ENCODE data around the gene ZNF496. TPM values are rescaled to one million over a fixed set of nuclear protein-coding genes. Genes with fewer than 3 reads are reported as not detected.

ZNF496 gene
- 24.3 and 37.9 TPM in 2 replicates for total RNA-seq

DNA sequence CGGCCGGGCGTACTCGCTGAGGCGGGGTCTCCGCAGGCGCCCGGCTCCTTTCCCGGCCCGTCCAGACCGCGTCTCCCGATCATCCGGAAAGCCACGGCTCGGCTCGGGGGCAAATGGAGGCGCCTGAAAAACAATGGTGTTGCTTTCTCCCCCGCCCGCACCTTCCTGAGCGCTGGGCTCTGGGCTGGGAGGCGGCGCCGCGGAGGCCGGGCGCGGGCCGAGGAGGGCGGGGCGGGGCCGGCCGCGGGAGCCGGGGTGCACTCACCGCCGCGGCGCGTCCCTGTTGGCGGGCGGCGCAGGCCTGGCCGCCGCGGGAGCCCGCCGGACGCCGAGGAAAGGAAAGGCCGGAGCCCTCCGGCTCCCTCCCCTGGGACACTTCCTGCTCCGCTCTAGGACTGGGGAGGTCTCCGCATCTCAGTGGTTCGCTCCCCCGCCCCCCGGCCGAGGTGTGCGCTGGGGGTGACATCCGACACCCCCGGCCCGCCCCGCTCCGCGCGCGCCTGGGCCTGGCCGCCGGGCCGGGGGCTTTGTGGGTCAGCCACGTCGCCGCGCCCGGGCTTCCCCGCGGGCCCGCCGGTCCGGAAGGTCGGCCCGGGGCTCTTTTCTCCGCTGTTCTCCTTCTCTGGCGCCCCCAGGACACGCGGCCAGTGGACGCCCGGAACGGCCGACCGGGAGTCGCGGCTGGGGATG lies at the start of gene ZNF496:
TSS of gene ZNF496 (minus strand) at position 343 of the 690 bp plus-strand sequence. CDS start 2,289 bp downstream, outside the sequence.

DNA sequence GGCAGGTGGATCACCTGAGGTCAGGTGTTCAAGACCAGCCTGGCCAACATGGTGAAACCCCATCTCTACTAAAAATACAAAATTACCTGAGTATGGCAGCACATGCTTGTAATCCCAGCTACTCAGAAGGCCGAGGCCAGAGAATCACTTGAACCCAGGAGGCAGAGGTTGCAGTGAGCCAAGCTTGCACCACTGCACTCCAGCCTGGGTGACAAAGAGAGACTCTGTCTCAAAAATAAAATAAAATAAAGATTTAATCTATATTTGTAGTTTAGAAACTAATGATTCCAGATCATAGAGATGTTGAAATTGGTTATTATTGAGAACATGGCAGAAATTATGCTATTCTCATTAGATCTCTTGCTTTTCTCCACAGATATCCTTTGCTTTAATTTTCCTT lies 75.9 kb downstream of the ZNF496 start, which contains the start of gene VN1R5:
TSS of gene VN1R5 (plus strand) at position 301 of the 400 bp plus-strand sequence.

Other genes with a start within 250 kb of the ZNF496 start
- gene ZNF669, start 227.5 kb downstream of the ZNF496 start, total RNA-seq, result 9.8 and 14.5 TPM in 2 replicates
- gene ZNF124, start 159.8 kb downstream of the ZNF496 start, total RNA-seq, result 6.9 and 9.1 TPM in 2 replicates
- not detected in 2 replicates for gene VN1R5, start 75.8 kb downstream of the ZNF496 start, total RNA-seq
- gene NLRP3, start 84.3 kb upstream of the ZNF496 start, total RNA-seq, result not detected in 2 replicates
- not detected in 2 replicates for gene OR2B11, start 126.2 kb upstream of the ZNF496 start, total RNA-seq
- gene OR2C3, start 204.6 kb upstream of the ZNF496 start, total RNA-seq, result under 0.01 TPM in 1 of 2 replicates, not detected in the other
- not detected in 2 replicates for gene GCSAML, start 217.3 kb upstream of the ZNF496 start, total RNA-seq